ENCODE results near the gene SKI.

The SKI gene

GRCh38 chr1:2200308-2200943 lies 27.7 kb upstream of the SKI start:
- no peak overlapping the region for H3K4me3 ChIP-seq (ENCODE audit: low read depth, low read length)
- no peak for TF ChIP-seq CTCF (IDR thresholded peaks at IDR 0.05; ENCODE audit: borderline replicate concordance, insufficient read depth, low read depth, low read length)

GRCh38 chr1:2201062-2201461 lies 27.1 kb upstream of the SKI start:
- no peak for TF ChIP-seq CTCF (IDR thresholded peaks at IDR 0.05; ENCODE audit: borderline replicate concordance, insufficient read depth, low read depth, low read length)
- H3K4me3 ChIP-seq (ENCODE audit: low read depth, low read length): no peak overlapping the region

- no peak for TF ChIP-seq CTCF (IDR thresholded peaks at IDR 0.05; ENCODE audit: borderline replicate concordance, insufficient read depth, low read depth, low read length)
These were observed 26.0 kb upstream of the SKI start for GRCh38 chr1:2202008-2202575.

GRCh38 chr1:2202843-2203601 lies 25.1 kb upstream of the SKI start:
- TF ChIP-seq CTCF (IDR thresholded peaks at IDR 0.05; ENCODE audit: borderline replicate concordance, insufficient read depth, low read depth, low read length): no peak
- H3K4me3 ChIP-seq (ENCODE audit: low read depth, low read length): no peak overlapping the region

More at GRCh38 chr1:2202008-2202575, 26.0 kb upstream of the SKI start:
- no peak overlapping the region for H3K4me3 ChIP-seq (ENCODE audit: low read depth, low read length)

DNA sequence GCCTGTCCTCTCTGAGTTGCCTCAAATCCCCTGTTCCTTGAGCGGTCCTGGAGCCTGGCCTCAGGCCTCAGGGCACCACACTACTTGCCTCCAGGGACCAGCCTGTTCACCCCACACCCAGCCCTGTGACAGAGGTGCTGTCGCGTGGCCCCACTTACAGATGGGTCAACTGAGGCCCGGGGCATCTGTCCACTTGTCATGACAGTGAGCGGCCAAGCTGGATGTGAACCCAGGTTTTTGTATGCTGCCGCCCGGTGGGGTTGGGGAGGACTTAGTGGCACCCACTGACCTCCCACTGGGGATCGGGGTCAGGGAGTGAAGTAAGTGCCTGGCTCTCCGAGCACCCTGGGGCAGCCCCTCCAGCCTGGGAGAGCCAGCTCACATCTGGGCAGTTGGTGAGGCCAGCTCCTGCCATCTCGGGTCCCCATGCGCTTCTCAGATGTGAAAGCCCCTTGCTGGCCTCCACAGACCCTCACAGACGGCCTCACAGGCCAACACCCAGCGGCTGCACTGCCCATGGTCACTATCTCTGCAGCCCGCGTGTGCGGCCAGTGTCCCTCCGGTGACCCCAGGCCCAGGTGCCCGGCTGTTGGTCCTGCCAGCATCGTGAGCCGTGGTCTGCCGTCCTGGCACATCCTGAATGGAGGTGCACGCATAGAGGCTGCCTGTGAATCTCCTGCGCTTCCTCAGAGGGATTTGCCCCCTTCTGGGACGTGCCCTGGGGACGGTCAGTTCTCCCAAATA lies 24.3 kb upstream of the SKI start:
- TF ChIP-seq CTCF (IDR thresholded peaks at IDR 0.05; ENCODE audit: borderline replicate concordance, insufficient read depth, low read depth, low read length): no peak
- no peak overlapping the region for H3K4me3 ChIP-seq (ENCODE audit: low read depth, low read length)

DNA sequence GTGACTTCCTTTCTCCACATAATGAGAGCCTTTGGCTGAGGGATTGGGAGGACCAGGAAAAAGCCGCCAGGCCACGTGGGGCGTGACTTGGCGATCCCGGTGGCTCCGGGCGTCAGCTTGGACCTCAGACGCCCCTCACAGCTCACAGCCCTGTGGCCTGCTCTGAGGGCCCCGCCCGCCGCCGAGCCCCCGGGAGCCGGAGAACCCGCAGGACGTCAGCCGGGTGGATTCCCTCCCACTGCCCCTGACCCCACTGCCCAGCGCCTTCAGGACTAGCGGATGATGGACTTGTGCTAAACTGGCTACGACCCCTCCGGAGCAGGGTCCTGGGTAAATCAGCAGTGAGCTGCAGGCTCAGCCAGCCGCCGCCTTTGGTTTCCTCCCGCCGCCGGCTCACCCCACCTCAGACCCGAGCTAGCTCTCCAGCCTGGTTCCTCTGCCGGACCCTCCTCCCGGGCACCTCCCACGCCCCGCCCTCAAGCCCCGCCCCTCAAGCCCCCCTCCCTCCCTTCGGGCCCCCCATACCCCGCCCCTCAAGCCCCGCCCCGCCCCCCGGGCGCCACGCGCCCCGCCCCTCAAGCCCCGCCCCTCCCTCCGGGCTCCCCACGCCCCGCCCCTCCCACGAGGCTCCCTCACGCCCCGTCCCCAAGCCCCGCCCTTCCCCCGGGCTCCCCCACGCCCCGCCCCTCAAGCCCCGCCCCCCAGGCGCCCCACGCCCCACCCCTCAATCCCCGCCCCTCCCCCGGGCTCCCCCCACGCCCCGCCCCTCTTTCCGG lies 23.5 kb upstream of the SKI start:
- peak overlapping the region; percentile 31 for H3K4me3 ChIP-seq (ENCODE audit: low read depth, low read length)
- no peak for TF ChIP-seq CTCF (IDR thresholded peaks at IDR 0.05; ENCODE audit: borderline replicate concordance, insufficient read depth, low read depth, low read length)

Measured in GM12875 (cell line).